HG02884 (cell line): ENCODE results near the gene NOL8.

Experiments used
- ATAC-seq: cut with Tn5 transposase; IDR thresholded peaks from one replicate; pipeline ENCODE4 v1.9.1; 2021; ENCODE audit warnings: mild to moderate bottlenecking, moderate library complexity; ENCODE audit not compliant: unreplicated experiment

Gene NOL8

DNA sequence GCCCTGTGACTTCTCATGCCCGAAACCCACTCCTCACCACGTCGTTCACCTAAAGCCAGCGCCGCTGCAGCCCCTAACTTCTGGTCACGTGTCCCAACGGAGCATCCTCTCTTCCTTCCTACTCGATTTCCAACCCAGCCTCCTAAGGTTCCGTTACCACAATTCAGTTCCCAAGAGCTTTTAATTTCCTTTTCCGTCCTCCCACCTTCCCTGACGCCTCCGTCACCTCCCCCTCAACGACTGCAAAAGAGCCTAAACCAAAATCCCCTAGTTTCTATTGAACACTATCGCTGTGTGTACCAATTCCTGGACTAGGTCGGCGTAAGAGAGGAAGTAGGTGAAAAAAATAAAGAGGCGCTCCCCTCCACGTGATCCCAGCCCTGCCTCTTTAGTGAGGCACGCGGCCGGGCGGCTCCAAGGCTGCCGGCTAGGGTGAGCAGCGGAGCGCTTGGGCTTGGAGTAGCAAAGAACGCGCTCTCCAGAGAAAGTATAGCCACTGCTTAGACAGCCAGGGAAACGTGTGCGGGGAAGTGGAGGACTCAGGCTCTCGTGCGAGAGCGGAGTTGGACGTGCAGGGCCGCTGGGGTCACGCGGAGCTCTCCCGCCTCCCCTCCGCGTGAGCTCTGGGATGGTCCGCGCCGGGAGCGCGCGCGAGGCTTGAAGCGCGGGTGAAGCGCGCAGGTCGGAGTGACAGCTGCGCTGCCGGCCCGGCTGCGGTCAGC, at the start of gene NOL8, which contains the start of gene CENPP:
NOL8 (minus strand) TSS at position 82 of the 722 bp plus-strand sequence. CDS start 1,189 bp downstream, outside the sequence.
CENPP (plus strand) TSS at position 685 of the 722 bp plus-strand sequence.
- peak; percentile 89 for ATAC-seq

DNA sequence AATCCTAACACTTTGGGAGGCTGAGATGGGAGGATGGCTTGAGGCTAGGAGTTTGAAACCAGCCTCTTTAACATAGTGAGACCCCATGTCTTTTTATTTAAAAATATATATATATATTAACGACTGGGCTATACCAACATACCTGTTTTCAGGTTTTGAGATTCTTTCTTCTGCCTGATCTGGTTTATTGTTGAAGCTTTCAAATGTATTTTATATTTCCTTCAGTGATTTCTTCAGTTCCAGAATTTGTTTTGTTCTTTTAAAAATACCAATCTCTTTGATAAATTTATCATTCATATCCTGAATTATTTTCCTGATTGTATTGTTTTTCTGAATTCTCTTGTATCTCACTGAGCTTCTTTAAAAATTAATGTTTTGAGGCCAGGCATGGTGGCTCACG, 48.0 kb upstream of the NOL8 start:
- ATAC-seq, result no peak

DNA sequence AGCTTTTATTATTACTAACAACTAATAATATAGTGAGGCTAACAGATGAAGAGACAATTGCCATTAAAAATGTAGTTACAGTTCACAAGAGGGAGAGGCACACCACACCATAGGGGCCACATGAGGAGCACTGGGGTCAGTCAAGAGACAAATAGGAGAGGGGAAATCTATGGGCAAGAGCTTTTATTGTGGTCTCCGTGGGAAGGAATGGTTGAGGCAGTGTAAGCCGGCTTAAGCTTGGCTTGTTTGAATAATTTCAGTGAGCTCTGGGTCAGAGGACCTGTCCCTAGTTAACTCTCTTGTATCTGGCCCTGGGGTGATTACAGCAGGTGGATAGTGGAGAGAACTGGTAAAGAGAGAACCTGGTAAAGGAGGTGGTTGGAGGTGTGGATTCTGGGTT, 43.9 kb upstream of the NOL8 start:
- no peak for ATAC-seq

DNA sequence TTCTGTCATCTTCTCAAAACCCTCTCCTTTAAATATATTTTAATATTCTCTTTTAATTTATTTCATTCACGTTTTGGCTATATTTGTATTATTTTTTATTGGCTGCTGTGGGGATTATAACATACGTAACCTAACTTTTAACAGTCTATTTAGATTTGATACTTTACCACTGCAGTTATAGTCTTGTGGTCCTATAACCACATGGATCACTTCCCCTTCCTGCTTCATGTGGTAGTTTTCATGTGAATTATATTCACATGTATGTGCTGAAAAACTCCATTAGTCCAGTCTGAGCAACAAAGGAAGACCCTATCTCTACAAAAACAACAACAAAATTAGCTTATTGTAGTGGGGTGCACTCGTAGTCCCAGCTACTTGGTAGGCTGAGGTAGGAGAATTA, 34.9 kb upstream of the NOL8 start:
- no peak for ATAC-seq

DNA sequence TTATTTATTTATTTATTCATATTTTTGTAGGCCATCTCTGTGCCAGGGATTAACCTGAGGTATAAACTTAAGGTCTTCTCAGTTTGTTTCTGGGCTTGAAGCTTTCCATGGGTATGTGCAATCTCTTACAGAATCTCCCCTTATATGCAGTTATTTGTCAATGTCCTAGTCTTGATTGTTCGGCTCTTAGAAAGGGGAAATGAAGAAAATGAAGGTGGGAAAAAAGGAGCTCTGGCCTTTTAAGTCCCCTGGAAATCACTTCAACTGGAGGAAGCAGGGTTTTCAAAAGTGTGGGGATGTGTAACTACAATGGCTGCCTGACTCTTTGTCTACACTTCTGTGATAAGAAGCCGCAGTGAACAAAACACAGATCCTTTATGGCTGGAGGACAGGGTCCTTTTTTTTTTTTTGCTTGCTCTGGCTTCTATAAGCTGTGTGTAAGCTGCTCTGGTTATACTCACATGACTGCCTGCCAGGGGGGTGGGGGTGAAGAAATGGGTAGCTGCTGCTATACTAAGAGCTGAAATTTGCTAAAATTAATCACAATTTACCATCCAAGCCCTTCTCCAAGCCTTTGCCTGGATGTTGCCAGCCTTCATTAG, 34.3 kb upstream of the NOL8 start:
- ATAC-seq, result no peak

DNA sequence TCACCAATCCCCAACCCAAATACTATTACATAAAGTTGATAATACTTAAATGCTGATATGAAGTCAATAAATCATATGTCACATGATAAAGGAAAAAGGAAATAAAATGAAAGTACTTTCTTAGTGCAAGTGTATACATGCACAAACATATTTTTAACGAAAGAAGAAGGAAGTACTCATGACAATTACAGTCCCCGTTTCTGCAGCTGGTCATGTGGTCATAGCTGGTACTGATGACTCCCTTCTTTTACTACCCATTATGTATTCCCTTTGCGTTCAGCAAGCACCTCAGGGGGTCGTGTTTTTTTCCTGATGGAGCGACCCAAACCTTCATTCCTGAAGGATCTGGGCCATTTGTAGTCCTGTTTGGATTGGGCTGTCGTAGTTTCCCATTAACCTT, 27.9 kb upstream of the NOL8 start:
- ATAC-seq, result no peak

DNA sequence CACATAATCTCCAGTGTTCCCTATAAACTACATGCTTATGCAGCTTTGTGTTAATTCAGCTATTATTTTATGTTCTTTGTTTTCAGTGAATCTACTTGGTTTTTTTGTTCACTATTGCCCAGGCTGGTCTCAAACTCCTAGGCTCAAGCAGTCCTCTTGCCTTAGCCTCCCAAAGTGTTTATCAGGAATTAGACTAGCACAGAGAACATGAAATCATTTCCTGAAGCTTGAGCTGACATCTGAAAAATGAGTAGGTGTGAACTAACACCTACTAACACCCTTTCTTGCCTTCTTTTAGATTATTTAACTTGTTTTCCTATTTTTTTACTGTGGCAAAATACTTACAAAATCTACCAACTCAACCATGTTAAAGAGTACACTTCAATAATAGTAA, 25.6 kb upstream of the NOL8 start:
- ATAC-seq, result no peak

DNA sequence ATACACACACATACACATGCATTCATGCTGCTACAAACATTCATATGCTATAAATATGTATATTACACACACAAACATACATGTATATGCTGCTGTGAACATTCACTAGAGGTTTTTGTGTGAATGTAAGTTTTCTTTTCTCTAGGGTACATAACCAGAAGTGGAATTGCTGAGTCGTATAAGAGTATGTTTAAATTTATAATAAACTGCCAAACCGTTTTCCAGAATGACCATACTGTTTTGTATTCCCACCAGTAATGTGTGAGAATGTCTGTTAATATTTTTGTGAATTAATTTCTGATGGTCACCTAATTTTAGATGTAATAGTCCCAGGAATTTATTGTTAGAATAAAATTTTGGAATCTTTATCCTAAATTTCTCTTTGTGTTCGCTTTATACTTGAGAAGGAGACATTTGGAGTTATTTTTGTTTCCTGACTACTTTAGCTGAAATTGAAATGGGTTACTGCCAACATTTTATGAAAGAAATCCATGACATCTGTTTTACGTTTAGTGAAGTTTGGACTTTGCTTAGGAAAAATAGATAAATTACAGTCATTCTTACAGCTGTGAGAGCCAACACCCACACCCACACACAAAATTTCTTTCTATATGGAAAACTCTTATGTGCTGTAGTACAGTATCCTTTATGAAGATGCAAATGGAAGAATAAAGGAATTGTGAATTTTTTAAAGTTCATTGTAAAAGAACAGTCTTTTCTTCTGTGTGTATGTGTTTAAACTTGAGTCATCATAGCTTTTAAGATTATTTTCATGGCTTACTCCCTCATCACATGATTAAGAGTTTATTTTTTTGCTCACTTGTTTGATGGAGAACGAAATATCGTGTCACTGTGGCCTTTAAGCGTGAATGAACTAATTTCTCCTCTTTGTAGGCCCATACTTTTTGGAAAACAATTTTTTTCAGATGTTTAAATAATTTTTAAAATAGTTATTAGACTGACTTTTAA, 24.9 kb upstream of the NOL8 start:
- ATAC-seq, result no peak

DNA sequence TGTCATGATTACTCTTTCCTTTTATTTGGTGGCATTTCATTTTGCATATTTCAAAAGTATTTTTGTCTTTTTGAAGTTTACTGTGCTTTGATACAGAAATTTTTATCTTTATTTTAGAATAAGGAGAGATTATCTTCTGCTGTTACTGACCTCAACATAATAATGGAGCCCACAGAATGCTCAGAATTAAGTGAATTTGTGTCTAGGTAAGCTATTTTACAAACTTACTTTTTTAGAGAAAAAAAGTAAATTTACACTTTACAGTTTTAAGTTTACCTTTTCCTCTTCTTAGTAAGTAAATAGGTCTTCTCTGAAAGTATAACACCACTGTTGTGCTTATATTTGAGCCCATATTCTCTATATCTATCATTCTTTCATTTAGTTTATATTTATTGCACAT, 20.4 kb upstream of the NOL8 start:
- ATAC-seq, result no peak

DNA sequence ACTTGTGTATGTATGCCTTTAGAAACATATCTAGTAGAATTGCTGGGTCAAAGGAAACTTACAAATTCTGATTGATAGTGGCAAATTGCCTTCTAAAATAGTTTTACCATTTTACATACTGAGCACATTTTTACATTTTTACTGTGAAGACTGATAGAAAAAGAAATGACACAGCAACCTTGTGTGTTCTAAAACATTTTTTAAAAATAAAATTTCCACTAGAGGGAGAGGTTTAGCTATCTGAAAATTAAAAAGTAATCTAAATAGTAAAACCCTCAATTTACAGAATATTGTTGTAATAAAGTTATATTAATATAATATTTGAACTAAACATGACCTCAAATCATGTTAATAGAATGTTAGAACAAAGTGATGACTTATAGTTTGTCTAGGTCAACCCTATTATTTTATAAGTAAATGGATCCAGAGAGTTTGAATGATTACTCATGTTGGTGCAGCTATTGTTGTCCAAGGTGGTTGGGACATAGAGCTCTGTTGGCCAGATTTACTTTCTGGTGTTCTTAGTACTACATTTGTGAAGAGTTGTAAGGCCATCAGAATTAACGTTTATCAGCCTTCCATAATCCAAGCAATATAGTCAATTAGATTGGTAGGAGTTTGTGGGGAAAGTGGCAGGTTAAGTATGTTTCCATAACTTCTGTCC, 17.8 kb upstream of the NOL8 start:
- no peak for ATAC-seq

DNA sequence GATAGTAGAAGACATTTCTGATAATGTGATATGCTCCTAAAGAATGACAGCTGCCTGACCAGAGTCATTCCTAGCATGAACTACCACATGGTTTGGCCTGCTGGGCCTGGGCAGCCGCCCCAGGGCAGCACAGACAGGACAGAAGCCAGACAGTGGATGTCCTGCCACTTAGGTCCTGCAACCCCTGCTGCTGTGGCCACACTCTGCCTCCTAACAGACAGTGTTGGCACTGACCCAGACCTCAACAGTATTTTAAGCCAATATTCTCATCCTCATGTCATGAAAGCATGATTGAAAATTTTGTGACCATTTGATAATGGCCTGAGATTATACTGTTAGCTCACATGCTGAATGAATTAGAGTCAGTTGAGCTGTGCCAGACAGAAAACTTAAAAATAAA, 16.4 kb upstream of the NOL8 start:
- no peak for ATAC-seq

DNA sequence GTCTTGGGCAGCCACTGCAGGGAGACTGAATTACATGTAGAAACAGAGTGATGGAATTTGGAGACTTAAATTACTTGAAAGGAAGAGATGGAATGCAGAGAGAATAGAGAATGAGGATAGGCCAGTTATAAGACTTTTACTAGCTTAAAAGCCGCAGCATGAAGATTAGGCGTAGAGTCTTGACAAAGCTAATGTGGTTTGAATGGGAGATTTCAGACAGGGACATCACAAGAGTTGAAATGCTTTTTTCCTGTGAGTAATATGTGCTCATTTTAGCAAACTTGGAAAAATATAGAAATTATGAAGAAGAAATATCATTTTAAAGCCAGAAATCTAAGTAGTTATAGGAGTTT, 8.1 kb upstream of the NOL8 start:
- ATAC-seq, result no peak

DNA sequence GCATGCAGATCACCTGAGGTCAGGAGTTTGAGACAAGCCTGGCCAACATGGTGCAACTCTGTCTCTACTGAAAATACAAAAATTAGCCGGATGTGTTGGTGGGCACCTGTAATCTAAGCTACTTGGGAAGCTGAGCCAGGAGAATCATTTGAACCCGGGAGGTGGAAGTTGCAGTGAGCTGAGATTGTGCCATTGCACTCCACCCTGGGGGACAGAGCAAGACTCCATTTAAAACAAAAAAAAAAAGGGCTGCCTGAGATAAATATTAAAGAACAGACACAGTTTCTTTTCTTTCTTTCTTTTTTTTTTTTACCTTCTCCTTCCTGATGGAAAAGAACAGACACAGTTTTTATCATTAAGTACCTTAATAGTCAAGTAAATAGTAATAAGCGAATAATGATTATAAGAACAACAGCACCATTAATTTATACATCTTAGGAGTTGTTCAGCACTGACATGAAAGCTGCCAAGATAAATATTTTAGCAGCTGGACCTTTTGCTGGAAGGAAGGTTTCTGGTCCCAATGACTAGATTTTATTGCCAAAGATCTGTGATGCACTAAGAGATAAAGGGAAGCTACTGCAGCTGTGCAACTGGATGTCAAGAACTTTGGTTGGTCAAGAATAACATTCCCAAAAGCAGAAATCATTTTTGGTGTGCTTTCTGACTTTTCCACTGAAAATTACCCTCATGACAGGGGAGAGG, 7.6 kb upstream of the NOL8 start:
- no peak for ATAC-seq

DNA sequence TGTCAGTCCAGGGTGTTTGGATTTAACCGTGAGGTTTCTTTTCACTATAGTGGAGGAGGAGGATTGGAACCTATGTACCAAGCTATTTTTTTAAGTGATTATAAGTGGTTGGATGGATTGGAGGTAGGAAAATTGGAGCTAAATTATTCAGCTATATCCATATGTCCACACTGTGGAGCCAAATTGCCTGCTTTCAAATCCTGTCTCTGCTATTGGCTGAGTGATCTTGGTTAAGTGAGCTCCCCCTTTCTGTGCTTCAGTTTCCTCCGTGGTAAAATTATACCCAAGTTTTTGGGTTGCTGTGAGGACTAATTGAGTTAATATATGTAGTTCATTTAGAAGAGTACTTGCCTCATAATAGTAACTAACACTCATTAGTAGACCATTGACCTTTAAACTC, 3.1 kb upstream of the NOL8 start:
- no peak for ATAC-seq

DNA sequence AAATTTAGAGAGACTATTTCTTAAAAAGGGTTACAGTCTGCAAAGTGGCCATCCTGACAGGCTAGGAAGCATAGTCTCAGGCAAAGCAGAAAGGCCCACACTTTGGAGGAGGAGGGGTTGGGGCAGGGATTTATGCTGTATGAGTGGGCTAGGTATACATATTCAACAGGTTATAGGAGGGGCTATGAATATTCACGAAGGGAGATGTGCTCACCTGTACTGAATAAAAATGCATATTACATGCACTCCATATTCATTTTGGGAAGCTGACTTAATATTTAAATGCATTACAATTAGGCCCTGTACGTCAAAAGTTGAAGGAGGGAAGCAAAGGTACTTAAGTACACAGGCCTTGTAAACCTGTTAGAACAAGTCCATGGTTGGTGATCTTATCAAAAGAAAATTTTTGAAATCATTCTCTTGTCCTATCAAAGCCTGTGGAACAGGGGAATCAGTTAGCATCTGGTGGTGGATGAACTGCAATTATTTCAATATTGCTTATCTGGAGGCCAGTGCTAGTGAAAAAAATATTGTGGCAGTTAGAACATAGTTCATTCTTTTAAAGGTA, 2.2 kb upstream of the NOL8 start:
- ATAC-seq, result no peak

DNA sequence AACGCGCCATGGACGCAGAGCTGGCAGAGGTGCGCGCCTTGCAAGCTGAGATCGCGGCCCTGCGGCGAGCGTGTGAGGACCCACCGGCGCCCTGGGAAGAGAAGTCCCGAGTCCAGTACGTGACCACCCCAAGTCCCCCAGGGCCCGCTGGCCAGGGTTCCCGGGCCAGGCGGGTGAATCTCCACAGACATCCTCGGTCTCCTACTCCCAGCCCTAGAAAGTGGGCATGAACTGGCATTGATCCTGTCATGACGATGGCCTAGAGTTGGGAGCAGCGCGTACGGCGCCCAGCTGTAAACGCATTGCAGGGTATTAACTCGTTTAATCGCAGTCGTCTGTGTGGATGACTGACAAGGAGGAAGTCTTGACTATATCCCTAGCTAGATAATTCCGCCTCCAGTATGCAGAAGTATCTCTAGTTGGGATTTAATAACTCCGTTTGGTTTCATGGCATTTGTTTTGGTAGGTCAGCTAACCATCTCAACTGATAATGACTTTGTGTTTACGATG, 896 bp upstream of the NOL8 start:
- ATAC-seq, result no peak

DNA sequence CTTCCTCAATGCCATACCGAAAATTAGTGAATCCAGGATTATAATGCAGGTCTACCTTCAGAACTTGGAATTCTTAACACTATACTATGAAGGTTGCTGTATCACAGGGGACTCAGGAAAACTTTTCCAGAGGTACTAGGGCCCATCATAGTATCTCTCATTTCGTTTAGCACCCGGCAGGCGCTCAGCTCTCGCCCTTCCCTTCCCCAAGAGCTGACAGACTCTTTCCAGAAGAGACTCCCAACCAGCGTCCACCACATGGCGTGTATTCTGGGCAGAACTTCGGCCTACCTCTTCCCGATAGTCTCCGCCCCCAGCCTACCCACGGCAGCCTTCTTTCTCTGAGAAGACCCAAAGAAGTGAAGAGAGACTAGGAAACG, 271 bp downstream of the NOL8 start:
- ATAC-seq, result peak; percentile 24

DNA sequence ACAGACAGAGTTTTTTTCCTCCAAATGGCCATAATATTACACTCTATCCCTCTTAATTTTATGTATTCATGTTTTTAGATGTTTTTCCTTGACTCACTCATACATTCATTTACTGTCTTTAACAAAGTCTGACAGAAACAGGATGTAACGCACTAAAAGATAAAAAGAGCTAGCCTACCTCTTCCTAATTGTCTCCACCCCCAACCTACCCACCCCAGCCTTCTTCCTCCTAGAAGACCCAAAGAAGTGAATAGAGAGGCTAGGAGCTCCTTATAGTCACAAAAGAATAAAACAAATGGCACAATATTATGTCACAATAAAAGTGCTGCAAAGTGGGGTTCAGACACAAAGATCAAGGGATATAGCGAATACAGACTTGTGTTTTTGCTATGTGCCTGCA, 719 bp downstream of the NOL8 start:
- ATAC-seq, result no peak

DNA sequence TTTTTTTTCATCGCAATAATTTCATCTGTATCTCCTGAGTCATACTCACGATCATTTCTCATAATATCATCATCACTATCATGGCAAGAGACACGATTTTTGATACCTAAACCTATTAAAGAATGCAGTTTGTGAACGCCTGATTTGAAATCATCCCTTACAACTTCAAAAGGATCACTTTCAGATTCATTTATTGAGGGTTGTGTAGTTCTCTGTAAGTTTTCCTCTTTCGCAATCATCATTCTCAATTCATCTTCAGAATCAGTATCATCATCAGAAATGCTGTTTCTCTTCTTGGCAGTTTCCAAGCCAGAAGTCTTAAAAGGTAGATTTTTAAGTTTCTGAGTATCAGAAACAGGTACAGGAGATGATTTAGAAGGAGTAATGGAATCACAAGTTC, 9.7 kb downstream of the NOL8 start:
- no peak for ATAC-seq

DNA sequence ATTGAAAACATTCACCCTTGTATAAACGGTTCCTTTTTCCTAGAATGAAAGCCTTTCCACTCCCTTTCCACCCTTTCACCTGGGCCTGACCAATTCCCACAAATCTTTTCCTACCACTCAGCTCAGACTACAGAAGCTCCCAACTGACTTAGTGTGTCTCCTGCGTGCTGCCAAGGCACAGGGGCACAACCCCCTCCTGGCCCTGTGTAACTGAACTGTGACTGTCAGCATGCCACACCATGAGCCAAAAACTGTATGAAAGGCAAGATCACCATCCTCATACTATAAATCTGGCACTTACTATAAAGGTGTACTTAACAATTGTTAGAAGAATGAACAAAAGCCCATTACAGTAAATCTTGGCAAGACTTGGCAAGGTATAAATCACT, 11.5 kb downstream of the NOL8 start:
- no peak for ATAC-seq
